Measurements from ENCODE around the gene VARS1. TPM values are rescaled to one million over a fixed set of nuclear protein-coding genes. Genes with fewer than 3 reads are reported as not detected.

VARS1 gene
- total and polyA plus RNA-seq, 2 of the 8 experiments (the other 6 are each of a cell fraction or from before 2014, with no cell fraction given): 53.5 to 162 TPM

DNA sequence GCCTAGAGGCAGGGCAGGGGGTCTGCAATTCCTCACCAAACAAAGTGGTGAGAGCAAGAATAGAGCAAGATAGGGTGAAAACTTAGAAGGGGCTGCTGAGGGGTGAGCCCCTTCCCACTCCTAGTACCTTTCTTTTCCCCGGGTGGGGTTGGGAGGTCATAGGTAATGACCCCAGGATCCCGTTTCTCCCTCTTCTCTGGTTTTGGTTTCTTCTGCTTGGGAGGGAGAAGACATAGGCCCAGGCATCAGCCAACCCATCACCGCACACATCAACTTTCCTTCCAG lies 3.5 kb downstream of the VARS1 start:
- Histone ChIP-seq H3K14ac (ENCODE audit: insufficient read length) (no peak overlapping the region), H3K23me2 (ENCODE audit: low read depth, low read length) (peaks cover 5% of the 10 kb centered on the region; the same call in 1 of the 2 replicates), H2BK120ac (replicated peaks; ENCODE audit: low read depth, low read length) (no peak overlapping the region), H2BK5ac (ENCODE audit: low read depth, low read length) (no peak overlapping the region), H4K5ac (ENCODE audit: insufficient read length, low read depth, low read length) (no peak overlapping the region), H3K4me3 (ENCODE audit: extremely low read depth in 1 of 4, insufficient read depth in 2 of 4, low read depth in 3 of 4, low read length in 4 of 4) (no peak overlapping the region), H2AK5ac (ENCODE audit: low read depth, low read length) (no peak overlapping the region), H3K4me2 (ENCODE audit: insufficient read depth in 1 of 2, low read depth in 2 of 2, low read length in 2 of 2) (no peak overlapping the region), H4K8ac (ENCODE audit: extremely low read depth, insufficient read depth, low read length) (no peak overlapping the region), H3K27ac (ENCODE audit: low read depth, low read length) (no peak overlapping the region), H3K56ac (replicated peaks; ENCODE audit: insufficient read length, low read depth, low read length) (no peak overlapping the region), H3K79me2 (ENCODE audit: control insufficient read depth in 1 of 2, insufficient read depth in 2 of 2, low read length in 2 of 2) (peaks cover 0 to 19% of the 10 kb centered on the region in 2 experiments; a peak in 2 of 4 replicates), H2BK15ac (ENCODE audit: low read length) (no peak overlapping the region), H3K9me3 (ENCODE audit: insufficient read depth in 2 of 2, low read depth in 1 of 2, low read length in 1 of 2) (no peaks in the 10 kb centered on the region), H3K4me1 (replicated peaks in 1 of 4; ENCODE audit: control insufficient read depth in 3 of 4, insufficient read depth in 4 of 4, low read length in 3 of 4) (peaks cover 0 to 2% (median under 1%) of the 10 kb centered on the region in 4 experiments; a peak in 3 of 7 replicates), H4K91ac (replicated peaks; ENCODE audit: insufficient read length, low read length) (no peak overlapping the region), H3K27me3 (replicated peaks in 1 of 4; ENCODE audit: control insufficient read depth in 3 of 4, extremely low read depth in 1 of 4, insufficient read depth in 3 of 4, low read length in 3 of 4) (no peaks in the 10 kb centered on the region), H3K36me3 (ENCODE audit: control insufficient read depth in 2 of 4, insufficient read depth in 4 of 4, low read length in 3 of 4) (peaks cover 4 to 39% (median 10%) of the 10 kb centered on the region in 4 experiments; a peak in 5 of 8 replicates), H3K79me1 (ENCODE audit: low read depth, low read length) (peaks cover 3% of the 10 kb centered on the region; the same call in 1 of the 2 replicates), H3K4ac (replicated peaks; ENCODE audit: insufficient read length, low read depth, low read length) (no peak overlapping the region), H3K18ac (ENCODE audit: extremely low read depth, low read length) (no peak overlapping the region), H4K20me1 (replicated peaks in 1 of 2; ENCODE audit: control insufficient read depth in 1 of 2, insufficient read depth in 2 of 2, low read length in 2 of 2) (peaks cover 0 to 5% of the 10 kb centered on the region in 2 experiments), H3K9ac (replicated peaks in 1 of 4; ENCODE audit: extremely low read depth in 1 of 4, low read depth in 3 of 4, low read length in 3 of 4) (no peak overlapping the region), H3K23ac (ENCODE audit: insufficient read length) (no peak overlapping the region), H2AFZ (ENCODE audit: low read length) (no peak overlapping the region), H2BK20ac (ENCODE audit: low read length) (no peak overlapping the region), H2BK12ac (ENCODE audit: low read depth, low read length) (no peak overlapping the region)
- ChIA-PET CTCF (ENCODE audit: partially characterized antibody) (interaction anchor here (0.8 to 15.6 kb wide), 25 partner anchors 8 to 160 kb away, joined by 3 to 228 read pairs (median 5); partner anchors contain the start of genes DDAH2, HSPA1B, LSM2 and MSH5), POLR2A (ENCODE audit: partially characterized antibody) (interaction anchor here (0.7 to 10.3 kb wide), 8 partner anchors 9 to 126 kb away, joined by 3 to 85 read pairs (median 6); partner anchors contain the start of genes DDAH2, HSPA1B, MSH5 and VWA7)
- FAIRE-seq (no peak), DNase-seq (ENCODE audit: low read depth in 1 of 2, low spot score in 2 of 2) (no peak)
- 82% methylated on average over 3 of the region's 3 CpGs; no CpG with 5 or more reads in 1 of the 2 experiments for WGBS, 2 experiments (ENCODE audit: extremely low coverage in 1 of 2, insufficient coverage in 1 of 2, insufficient read length in 1 of 2, insufficient replicate concordance in 2 of 2, low coverage in 1 of 2, low lambda C conversion rate in 2 of 2, missing lambda C conversion rate in 1 of 2)
- TF ChIP-seq, protein P1, sequence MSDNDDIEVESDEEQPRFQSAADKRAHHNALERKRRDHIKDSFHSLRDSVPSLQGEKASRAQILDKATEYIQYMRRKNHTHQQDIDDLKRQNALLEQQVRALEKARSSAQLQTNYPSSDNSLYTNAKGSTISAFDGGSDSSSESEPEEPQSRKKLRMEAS (IDR thresholded peaks at IDR 0.05): no peak
- TF ChIP-seq EP300 (IDR thresholded peaks at IDR 0.05; ENCODE audit: borderline replicate concordance in 1 of 2, low read depth in 2 of 2, low read length in 2 of 2) (no peak), MAFK (IDR thresholded peaks at IDR 0.05; ENCODE audit: low read depth, low read length) (no peak), TCF12 (IDR thresholded peaks at IDR 0.05; ENCODE audit: low read depth, low read length) (no peak), CHD2 (IDR thresholded peaks at IDR 0.05; ENCODE audit: low read length) (no peak), SP1 (IDR thresholded peaks at IDR 0.05; ENCODE audit: low read depth, low read length) (no peak), CREB1 (IDR thresholded peaks at IDR 0.05) (no peak), SAP30 (IDR thresholded peaks at IDR 0.05; ENCODE audit: insufficient read depth, insufficient replicate concordance, low read length) (no peak), BCL11A (IDR thresholded peaks at IDR 0.05; ENCODE audit: low read depth in 2 of 2, low read length in 2 of 2) (no peak)
- TF ChIP-seq, protein P2, sequence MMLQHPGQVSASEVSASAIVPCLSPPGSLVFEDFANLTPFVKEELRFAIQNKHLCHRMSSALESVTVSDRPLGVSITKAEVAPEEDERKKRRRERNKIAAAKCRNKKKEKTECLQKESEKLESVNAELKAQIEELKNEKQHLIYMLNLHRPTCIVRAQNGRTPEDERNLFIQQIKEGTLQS (IDR thresholded peaks at IDR 0.05; ENCODE audit: insufficient read depth, low read depth, low read length): no peak
